DMS53 treated with DMSO at 0.1 percent for 48 hours (cell line): ENCODE measurements around the gene KIF3B.
A peak's percentile ranks its signal among the peaks of the same experiment; 100 is the strongest.

Experiments
- DNase-seq: peaks from one replicate; lab custom pipeline; 2025; ENCODE audit not compliant: unreplicated experiment; lab: John Stamatoyannopoulos, UW

Gene KIF3B

GRCh38 chr20:32277361-32278198, at the start of gene KIF3B:
Gene KIF3B, plus strand, starts transcription at chr20:32277651. Its CDS starts 32,127 bp downstream, at chr20:32309778.
- DNase-seq, result peak; percentile 88

- no peak for DNase-seq
Observed at GRCh38 chr20:32227744-32228688, 49.4 kb upstream of the KIF3B start.

- DNase-seq, result no peak
Observed at GRCh38 chr20:32229251-32229747, 48.2 kb upstream of the KIF3B start.

- DNase-seq, result no peak
Observed at GRCh38 chr20:32230707-32231106, 46.7 kb upstream of the KIF3B start.

GRCh38 chr20:32231245-32231644, 46.2 kb upstream of the KIF3B start:
- no peak for DNase-seq

GRCh38 chr20:32231847-32232246, 45.6 kb upstream of the KIF3B start:
- no peak for DNase-seq

GRCh38 chr20:32232326-32232886, 45.0 kb upstream of the KIF3B start:
- no peak for DNase-seq

GRCh38 chr20:32233286-32233685, 44.2 kb upstream of the KIF3B start:
- DNase-seq, result no peak

GRCh38 chr20:32234135-32234808, 43.2 kb upstream of the KIF3B start:
- no peak for DNase-seq

- DNase-seq, result no peak
Observed at GRCh38 chr20:32235331-32236047, 42.0 kb upstream of the KIF3B start.

- DNase-seq, result no peak
Observed at GRCh38 chr20:32236048-32236533, 41.4 kb upstream of the KIF3B start.

GRCh38 chr20:32236819-32237218, 40.6 kb upstream of the KIF3B start:
- DNase-seq, result no peak

- DNase-seq, result no peak
Observed at GRCh38 chr20:32237419-32237818, 40.0 kb upstream of the KIF3B start.

- DNase-seq, result no peak
Observed at GRCh38 chr20:32238483-32239425, 38.7 kb upstream of the KIF3B start.

- peak; percentile 43 for DNase-seq
Observed at GRCh38 chr20:32240205-32240604, 37.2 kb upstream of the KIF3B start.

- DNase-seq, result no peak
Observed at GRCh38 chr20:32241807-32242206, 35.6 kb upstream of the KIF3B start.

- DNase-seq, result no peak
Observed at GRCh38 chr20:32244150-32244823, 33.2 kb upstream of the KIF3B start.

GRCh38 chr20:32244959-32245358, 32.5 kb upstream of the KIF3B start:
- DNase-seq, result no peak
